NCI-H2081 treated with DMSO at 0.1 percent for 48 hours (cell line): Measurements from ENCODE around the gene FCER2.

Experiments
- DNase-seq: peaks from one replicate; lab custom pipeline; 2025; lab: John Stamatoyannopoulos, UW

The FCER2 gene

GRCh38 chr19:7676854-7677253 is 25.1 kb downstream of the FCER2 start, which contains the start of gene MCEMP1:
TSS of gene MCEMP1 (plus strand) at chr19:7677090. CDS start at chr19:7677121, 31 bp downstream.
- DNase-seq = no peak

- DNase-seq = no peak
Measured at GRCh38 chr19:7676376-7676775, 25.6 kb downstream of the FCER2 start.

DNA sequence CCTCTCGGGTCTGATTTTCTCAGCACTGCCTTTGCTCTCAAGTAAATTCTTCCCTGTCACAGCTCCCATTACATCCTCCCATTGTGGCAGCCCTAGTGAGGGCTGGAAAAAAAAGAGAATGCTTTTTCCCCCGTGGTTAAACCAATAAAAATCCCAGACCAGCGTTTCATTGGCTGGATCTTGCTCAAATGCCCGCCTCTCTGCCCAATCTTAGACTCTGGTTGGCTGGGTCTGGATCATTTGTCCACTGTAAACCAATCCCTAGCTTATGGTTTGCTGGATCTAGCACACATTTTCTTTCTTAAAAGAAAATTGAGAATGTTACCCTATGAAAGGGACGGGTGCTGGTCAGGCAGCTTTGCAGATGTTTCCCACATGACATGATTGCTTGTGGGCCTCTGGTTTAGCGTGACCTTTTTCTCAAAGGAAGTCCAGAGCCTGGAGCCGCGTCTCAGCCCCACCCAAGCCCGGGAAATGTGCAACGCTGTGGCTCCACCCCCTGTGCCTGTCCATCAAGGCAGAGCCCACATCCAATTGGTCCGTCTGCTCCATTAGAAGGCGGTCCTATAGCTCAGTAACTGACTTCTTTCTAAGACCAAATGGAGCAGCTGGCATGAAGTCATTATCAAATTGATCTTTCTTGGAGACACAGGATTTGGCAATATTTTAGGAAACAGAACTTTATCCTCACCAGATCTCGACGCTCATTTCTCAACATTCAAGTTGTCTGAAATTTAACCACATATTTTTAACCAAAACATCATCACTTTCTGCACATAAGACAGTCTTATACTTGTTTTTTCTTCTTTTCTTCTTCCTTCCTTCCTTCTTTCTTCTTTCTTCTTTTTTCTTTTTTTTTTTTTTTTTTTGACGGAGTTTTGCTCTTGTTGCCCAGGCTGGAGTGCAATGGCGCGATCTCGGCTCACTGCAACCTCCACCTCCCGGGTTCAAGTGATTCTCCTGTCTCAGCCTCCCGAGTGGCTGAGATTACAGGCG is 27.6 kb downstream of the FCER2 start:
- DNase-seq = peak; percentile 3

- DNase-seq = no peak
Measured at GRCh38 chr19:7672522-7672921, 29.4 kb downstream of the FCER2 start.

DNA sequence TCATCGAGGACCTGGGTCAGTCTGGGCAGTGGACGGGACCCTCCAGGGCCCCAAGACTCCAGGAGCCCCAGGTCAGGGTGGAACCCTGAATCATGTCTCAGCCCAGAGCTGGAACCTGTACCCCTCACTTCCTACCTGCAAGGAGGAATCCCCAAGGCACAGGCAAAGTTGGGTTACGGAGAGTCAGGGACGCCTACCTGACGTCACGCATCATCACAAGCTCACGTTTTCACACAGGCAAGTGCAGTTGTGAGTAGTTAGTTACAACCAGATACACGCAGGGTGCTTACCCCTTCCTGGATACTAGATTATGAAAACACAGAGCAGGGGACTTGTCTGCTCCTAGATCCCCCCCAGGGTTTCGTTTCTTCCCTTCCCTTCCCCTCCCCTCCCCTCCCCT is 31.1 kb downstream of the FCER2 start:
- DNase-seq = no peak

GRCh38 chr19:7670150-7670783 is 31.7 kb downstream of the FCER2 start:
- DNase-seq = no peak

DNA sequence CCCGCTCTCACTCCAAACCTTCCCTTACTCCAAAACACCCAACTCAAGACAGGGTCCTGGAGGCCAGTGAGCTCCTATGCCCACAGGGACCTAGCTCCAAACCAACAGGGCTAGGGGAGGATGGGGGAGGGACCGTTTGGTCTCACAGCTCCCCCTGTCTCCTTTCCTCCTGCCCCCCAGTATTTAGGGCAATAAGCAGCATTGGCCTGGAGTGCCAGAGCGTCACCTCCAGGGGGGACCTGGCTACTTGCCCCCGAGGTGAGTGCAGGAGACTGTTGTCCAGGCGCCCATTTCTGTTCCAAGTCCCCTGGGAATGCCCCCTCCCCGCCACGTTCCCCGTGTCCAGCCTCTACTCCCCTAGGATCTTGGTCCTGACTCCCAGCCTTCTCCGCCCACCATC is 32.3 kb downstream of the FCER2 start:
- no peak for DNase-seq

DNA sequence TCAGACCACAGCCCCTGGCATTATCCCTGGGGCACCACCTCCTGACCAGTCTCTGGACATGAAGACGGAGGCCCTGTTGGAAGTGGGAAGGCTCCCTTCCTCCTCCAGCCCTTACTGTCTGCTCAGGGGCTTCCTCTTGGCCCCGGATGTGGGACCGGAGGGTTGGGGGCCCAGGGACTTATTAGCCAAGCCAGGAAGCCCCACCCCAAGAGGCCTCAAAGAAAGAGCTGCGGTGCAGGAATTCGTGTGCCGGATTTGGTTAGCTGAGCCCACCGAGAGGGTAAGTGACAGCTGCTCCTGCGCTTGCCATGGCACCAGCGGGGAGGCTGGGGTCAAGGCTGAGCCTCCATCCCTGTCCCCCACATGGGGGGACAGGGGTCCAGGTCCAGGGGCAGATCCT is 33.1 kb downstream of the FCER2 start, which contains the start of gene RETN:
Gene RETN, plus strand, starts transcription at position 208 of the 400 bp plus-strand sequence. CDS start 278 bp downstream, outside the sequence.
- no peak for DNase-seq

- DNase-seq = no peak
Measured at GRCh38 chr19:7665076-7665475, 36.9 kb downstream of the FCER2 start.

- DNase-seq = no peak
Measured at GRCh38 chr19:7663706-7664105, 38.2 kb downstream of the FCER2 start.

GRCh38 chr19:7662657-7663056 is 39.3 kb downstream of the FCER2 start:
- DNase-seq = no peak

GRCh38 chr19:7661744-7662538 is 40.0 kb downstream of the FCER2 start:
- no peak for DNase-seq

GRCh38 chr19:7658219-7658686 is 43.7 kb downstream of the FCER2 start:
- no peak for DNase-seq

DNA sequence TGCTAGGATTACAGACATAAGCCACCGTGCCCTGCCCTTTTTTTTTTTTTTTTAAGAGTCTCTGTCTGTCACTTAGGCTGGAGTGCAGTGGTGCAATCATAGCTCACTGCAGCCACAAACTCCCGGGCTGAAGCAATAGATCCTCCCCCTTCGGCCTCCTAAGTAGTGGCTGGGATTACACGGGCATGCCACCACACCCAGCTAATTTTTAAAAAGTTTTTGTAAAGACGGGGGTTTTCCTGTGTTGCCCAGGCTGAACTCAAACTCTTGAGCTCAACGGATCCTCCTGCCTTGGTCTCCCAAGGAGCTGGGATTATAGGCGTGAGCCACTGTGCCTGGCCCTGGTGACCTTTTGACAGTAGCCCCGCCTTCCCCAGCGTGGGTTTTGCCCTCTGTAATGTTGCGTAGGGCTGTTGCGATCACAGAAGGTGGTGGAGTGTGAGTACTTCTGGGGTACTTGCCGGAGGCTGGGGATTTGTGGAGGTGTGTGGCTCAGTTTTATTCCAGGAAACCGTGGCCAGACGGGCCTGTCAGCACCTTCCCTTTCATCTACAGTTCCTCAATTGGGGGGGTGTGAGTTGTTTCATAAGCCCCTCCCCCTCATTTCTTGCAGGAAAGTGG is 44.7 kb downstream of the FCER2 start:
- no peak for DNase-seq

DNA sequence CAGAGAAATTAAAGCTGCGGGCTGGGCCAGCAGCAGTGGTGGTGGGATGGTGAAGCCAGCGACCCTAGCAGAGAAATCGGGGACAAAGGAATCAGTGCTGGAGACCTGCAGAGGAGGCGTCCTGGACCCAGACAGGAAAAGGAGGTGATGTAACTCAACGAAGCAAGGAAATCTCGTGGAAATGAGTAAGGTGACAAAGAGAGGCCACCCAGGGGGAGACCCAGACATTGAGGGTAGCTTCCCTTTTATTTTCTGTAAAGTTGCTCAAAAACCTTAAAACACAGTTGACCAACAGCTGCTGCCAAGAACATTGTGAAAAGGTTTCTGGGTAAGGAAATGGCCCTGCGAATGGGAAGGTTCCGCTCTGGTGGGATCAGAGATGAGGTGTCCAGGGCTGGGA is 46.4 kb downstream of the FCER2 start:
- no peak for DNase-seq

- DNase-seq = no peak
Measured at GRCh38 chr19:7654401-7654800, 47.5 kb downstream of the FCER2 start.

- DNase-seq = no peak
Measured at GRCh38 chr19:7652061-7652641, 49.8 kb downstream of the FCER2 start.

- no peak for DNase-seq
Measured at GRCh38 chr19:7650148-7650547, 51.8 kb downstream of the FCER2 start.

GRCh38 chr19:7648265-7649014 is 53.5 kb downstream of the FCER2 start:
- DNase-seq = no peak

- DNase-seq = no peak
Measured at GRCh38 chr19:7647156-7647555, 54.8 kb downstream of the FCER2 start.

- no peak for DNase-seq
Measured at GRCh38 chr19:7646426-7646700, 55.6 kb downstream of the FCER2 start.
